Skeletal muscle tissue (tissue), 4 donors: ENCODE measurements around the gene ANKH. TPM values are rescaled to one million over a fixed set of nuclear protein-coding genes. Genes with fewer than 3 reads are reported as not detected.
A peak's percentile ranks its signal among the peaks of the same experiment; 100 is the strongest.

Source experiments
- H3K27ac ChIP-seq: one replicate; pipeline ENCODE4 v1.7.0; 2013; ENCODE audit warnings: mild to moderate bottlenecking, low read depth, low read length, inconsistent platforms
- H3K27me3 ChIP-seq, 3 donors: one replicate each; pipeline ENCODE4 v1.7.0; 2013; ENCODE audit warnings: low read length in 3 of 3; ENCODE audit not compliant: control insufficient read depth in 3 of 3, insufficient read depth in 3 of 3
- H3K36me3 ChIP-seq, 3 donors: one replicate each; pipeline ENCODE4 v1.7.0; 2013; ENCODE audit warnings: low read length in 3 of 3; ENCODE audit not compliant: control insufficient read depth in 3 of 3, insufficient read depth in 3 of 3
- H3K4me1 ChIP-seq, 3 donors: one replicate each; pipeline ENCODE4 v1.7.0; 2013; ENCODE audit warnings: low read length in 3 of 3, mild to moderate bottlenecking in 3 of 3; ENCODE audit not compliant: control insufficient read depth in 3 of 3, insufficient read depth in 3 of 3
- H3K4me3 ChIP-seq, 3 donors: one replicate each; pipeline ENCODE4 v1.7.0; 2013; ENCODE audit warnings: low read length in 3 of 3
- H3K9ac ChIP-seq, 3 donors: one replicate each; pipeline ENCODE4 v1.7.0; 2013; ENCODE audit warnings: low read length in 3 of 3, mild to moderate bottlenecking in 3 of 3, moderate library complexity in 2 of 3, low read depth in 1 of 3
- H3K9me3 ChIP-seq, 3 donors: one replicate each; pipeline ENCODE4 v1.7.0; 2013; ENCODE audit warnings: low read length in 3 of 3; ENCODE audit not compliant: control insufficient read depth in 3 of 3
- total RNA-seq: library from RNA; depleted of rRNA; stranded (reverse); fragments of >200 nt; gene quantifications from one replicate; pipeline ENCODE4 v1.2.3, GENCODE V29; 2014
- donor health status: Osteomylitis.

Gene ANKH
- total RNA-seq, 1 donor from 2014 or later: 13.0 TPM

DNA sequence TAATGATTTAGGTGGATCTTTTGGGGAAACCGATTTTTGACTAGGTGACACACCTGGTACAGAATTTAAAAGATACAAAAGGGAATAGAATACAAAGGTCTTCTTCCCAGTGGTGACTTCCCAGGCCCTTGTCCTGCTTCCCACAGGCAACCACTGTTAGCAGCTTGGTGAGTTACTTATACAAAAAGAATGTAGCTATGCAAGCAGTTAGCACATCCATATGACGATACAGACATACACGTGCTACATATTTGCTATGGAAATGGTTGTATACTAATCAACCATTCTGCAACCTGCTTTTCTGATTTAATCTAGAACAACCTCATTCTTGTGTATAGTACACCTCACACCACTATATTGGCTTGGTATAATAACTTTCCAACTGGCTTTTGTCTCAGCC, 156.1 kb downstream of the ANKH start:
- no peak overlapping the region for H3K27ac ChIP-seq
- no peaks in the 10 kb centered on the region for H3K27me3 ChIP-seq
- peaks cover 49 to 55% (median 55%) of the 10 kb centered on the region in 3 donors for H3K36me3 ChIP-seq
- H3K4me3 ChIP-seq: no peak overlapping the region
- peaks cover 3 to 9% (median 4%) of the 10 kb centered on the region in 3 donors for H3K4me1 ChIP-seq
- peak overlapping the region in 1 of 3 donors; percentile 1 for H3K9ac ChIP-seq
- no peaks in the 10 kb centered on the region for H3K9me3 ChIP-seq

DNA sequence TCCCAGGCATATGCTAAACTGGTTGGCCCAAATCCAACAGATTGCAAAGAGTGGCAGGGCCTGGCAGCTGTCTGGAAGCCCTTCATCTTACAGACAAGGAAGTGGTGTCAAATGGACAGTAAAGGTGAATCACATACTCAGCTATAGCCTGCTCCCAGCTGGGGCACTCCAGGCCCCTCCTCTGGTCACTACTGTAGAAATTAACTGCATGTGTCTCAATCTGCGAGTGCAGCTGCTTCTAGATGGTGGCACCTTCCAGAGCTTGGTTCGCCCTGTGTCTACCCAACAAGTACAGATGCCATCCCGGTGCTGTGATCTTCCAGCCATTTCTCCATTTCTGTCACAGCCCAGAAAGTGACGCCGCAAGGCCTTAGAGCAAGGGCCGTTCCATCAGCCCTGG, 156.9 kb downstream of the ANKH start:
- Histone ChIP-seq H3K27ac (no peak overlapping the region), H3K9me3 (no peaks in the 10 kb centered on the region), H3K27me3 (no peaks in the 10 kb centered on the region), H3K4me1 (peaks cover 3 to 9% (median 4%) of the 10 kb centered on the region in 3 donors), H3K4me3 (no peak overlapping the region), H3K36me3 (peaks cover 56 to 60% (median 57%) of the 10 kb centered on the region in 3 donors), H3K9ac (no peak overlapping the region)

DNA sequence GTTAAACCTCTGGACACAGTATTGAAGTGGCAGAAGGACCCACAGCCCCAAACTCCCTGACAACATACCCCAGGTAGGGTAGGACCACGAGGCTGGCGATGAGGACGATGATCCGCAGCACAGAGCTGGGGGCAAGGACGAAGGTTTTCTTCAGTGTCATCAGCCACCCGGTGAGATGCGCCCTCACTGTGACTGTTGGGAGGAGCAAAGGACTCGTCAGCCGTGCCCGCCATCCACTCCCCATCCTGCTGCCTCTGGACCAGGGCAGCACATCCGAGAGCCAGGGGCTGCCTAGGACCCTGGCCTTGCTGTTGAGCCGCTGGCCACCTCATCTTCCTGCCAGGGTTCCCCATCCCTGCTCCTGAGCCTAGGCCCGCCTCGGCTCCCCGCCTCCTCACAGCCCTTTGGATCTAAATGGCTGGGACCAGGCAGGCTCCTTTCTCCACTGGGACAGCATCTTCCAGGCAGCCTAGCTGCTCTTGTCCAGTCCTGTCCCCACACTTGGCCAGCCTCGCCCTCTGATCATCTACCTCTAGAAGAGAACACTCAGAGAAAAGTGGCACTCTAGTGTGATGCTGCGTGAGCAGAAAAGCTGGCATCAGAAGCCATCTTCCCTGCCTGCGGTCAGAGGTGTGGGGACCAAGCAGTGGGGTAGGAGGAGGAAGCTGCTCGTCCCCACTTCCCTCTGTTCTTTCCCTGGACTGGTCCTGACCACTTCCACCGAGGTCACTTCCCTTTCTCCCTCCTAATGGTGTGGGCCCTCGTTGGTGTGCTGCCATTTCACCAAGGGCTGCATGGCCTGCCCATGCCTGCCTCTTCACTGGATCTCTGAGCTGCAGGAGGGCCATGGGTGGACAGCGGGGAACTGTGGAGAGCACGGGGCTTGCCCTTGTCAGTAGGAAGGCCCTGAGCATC, 157.8 kb downstream of the ANKH start:
- H3K9me3 ChIP-seq: no peaks in the 10 kb centered on the region
- H3K36me3 ChIP-seq: peaks cover 56 to 65% (median 63%) of the 10 kb centered on the region in 3 donors
- H3K27ac ChIP-seq: no peak overlapping the region
- no peak overlapping the region for H3K4me3 ChIP-seq
- H3K27me3 ChIP-seq: no peaks in the 10 kb centered on the region
- H3K9ac ChIP-seq: no peak overlapping the region
- H3K4me1 ChIP-seq: peaks cover 3 to 9% (median 4%) of the 10 kb centered on the region in 3 donors

DNA sequence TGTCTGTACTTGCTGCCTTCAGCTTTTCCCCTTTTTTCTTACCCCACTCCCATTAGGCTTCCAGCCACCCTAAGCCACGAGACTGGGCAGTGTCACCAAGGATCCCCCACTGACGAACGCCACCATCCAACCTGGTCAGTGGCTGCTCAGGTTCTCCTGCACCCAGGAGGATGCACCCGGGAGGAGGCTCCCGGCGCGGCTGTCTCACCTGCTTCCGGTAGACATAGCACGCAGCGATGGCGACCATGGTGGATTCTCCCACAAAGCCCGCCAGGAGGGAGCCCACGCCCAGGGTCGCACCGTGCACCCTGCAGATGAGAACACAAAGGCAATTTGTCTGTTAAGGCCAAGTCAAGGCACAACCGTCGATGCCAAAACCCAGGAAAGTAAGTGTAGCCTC, 158.9 kb downstream of the ANKH start:
- no peak overlapping the region for H3K27ac ChIP-seq
- H3K36me3 ChIP-seq: peaks cover 62 to 71% (median 67%) of the 10 kb centered on the region in 3 donors
- H3K4me1 ChIP-seq: peaks cover 3 to 9% (median 4%) of the 10 kb centered on the region in 3 donors
- no peaks in the 10 kb centered on the region for H3K9me3 ChIP-seq
- H3K9ac ChIP-seq: no peak overlapping the region
- no peaks in the 10 kb centered on the region for H3K27me3 ChIP-seq
- no peak overlapping the region for H3K4me3 ChIP-seq

DNA sequence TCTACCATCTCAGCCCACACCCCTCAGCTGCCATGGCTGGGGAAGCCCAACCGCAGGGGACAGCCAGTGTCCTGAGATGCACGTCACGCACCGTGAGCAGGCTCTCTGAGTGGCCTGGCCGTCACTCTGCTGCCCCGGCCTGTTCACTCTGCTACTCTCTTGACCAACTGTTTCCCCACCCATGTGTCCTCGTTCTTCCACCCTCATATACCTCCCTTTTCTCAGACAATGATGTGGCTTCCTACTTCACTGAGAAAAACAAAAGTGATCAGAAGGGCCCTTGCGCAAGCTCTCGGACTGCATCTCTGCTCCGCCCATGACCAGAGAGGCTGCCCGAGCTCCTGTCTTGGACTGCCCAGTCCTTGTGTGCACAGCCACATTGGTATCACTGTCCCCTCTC, 159.4 kb downstream of the ANKH start:
- H3K27me3 ChIP-seq: no peaks in the 10 kb centered on the region
- H3K4me1 ChIP-seq: peaks cover 3 to 9% (median 4%) of the 10 kb centered on the region in 3 donors
- no peak overlapping the region for H3K27ac ChIP-seq
- no peak overlapping the region for H3K9ac ChIP-seq
- H3K36me3 ChIP-seq: peaks cover 60 to 69% (median 64%) of the 10 kb centered on the region in 3 donors
- no peak overlapping the region for H3K4me3 ChIP-seq
- no peaks in the 10 kb centered on the region for H3K9me3 ChIP-seq

DNA sequence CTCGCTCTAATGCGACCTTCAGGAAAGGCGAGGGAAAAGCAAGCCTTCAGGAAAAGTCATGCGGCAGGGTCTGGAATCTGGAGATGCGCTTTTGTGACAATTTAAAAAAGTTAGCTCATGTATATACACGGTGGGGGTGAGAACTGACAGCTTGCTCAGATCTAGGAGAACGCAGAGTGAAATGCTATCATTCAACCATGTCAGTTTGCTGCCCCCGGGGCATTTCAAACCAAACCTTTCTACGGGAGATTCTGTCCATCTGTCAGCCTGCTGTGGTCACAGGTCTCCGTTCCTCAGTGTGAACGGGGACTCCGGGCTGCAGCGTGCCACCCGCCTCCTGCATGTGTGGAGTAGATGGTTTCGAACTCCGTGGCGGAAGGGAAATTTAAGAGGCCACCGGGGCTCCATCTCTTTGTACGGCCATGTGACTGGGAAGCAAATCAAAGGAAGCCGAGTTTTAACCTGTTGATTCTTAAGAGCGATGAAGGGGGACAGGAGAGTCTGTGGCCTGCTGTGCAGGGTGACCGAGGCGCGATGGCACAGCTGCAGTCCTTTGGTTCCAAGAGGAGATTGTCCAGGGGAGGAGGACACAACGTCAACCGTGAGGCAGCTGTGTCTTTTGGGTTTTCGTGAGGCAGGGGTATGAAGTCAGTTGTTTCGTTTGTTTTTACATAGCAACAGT, 161.1 kb downstream of the ANKH start:
- Histone ChIP-seq H3K4me1 (peaks cover 3 to 13% (median 5%) of the 10 kb centered on the region in 3 donors), H3K27ac (no peak overlapping the region), H3K36me3 (peaks cover 55 to 69% (median 57%) of the 10 kb centered on the region in 3 donors), H3K27me3 (no peaks in the 10 kb centered on the region), H3K4me3 (no peak overlapping the region), H3K9ac (no peak overlapping the region), H3K9me3 (no peaks in the 10 kb centered on the region)

DNA sequence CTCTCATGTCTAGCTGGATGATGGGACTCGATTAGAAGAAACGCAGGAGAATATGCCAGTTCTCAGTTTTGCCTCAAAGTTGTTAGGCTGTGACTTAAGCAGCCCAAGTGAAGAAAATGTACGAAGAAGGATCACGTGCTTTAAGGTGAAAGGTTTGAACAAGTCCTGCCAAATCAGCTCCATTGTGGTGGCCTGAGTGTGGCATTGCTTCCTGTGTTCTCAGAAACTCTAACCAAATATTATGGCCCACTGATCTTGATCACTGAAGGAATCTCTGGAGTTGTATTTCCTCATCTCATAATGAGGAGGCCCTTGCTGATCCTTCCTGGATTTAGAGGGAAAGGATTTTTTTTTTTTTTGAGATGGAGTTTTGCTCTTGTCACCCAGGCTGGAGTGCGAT, 163.0 kb downstream of the ANKH start:
- Histone ChIP-seq H3K4me1 (peaks cover 0 to 4% (median 2%) of the 10 kb centered on the region in 3 donors), H3K9me3 (no peaks in the 10 kb centered on the region), H3K36me3 (peaks cover 46 to 58% (median 46%) of the 10 kb centered on the region in 3 donors), H3K4me3 (no peak overlapping the region), H3K9ac (no peak overlapping the region), H3K27me3 (no peaks in the 10 kb centered on the region), H3K27ac (no peak overlapping the region)

DNA sequence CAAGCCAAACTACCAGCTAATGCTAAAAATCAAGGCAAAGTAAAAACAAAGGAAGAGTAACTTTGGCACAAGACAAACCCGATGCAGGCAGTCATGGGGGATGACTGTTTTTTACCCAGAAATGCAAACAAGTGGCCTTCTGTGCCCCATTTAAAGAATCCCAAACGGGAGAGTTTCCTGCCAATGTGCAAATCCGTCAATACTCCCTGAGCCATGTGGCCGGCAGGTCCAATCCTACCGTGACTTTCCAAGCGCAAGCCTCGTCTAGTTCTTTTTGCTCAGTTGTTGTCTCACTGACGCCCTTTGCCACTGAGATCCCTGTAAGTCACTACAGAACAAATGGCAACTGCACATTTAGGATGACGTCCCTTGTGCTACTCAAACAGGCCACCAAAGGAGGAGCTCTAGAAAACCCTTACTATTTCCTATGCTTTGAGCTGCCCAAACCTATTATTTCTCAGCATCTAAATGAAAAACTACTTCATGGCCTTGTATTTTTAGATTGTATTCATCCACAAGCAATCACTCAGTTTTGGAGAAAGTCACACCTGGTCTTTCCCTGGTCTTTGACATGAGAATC, 163.7 kb downstream of the ANKH start:
- Histone ChIP-seq H3K9ac (no peak overlapping the region), H3K27ac (no peak overlapping the region), H3K36me3 (peaks cover 39 to 57% (median 40%) of the 10 kb centered on the region in 3 donors)

DNA sequence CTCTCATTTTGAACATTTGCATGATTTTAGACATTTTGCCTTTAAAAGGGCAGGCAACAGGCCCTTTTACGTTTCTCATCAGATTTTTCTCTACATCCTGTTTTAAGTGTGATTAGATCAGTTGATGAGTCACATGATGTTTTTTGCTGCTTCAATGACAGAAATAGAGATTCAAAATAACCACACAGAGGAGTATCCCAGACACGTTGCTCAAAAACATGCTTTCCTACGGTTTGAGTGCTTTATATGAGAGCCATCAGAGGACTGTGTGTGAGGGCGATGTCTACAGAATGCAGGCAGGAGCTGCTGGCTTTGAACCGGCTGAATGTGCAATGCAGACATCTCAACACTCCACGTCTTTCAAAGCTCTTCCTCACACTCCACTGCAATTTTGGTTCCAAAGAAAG, 165.0 kb downstream of the ANKH start:
- Histone ChIP-seq H3K4me1 (peaks cover 0 to 4% (median 2%) of the 10 kb centered on the region in 3 donors), H3K9me3 (no peaks in the 10 kb centered on the region), H3K4me3 (no peak overlapping the region), H3K27me3 (no peaks in the 10 kb centered on the region), H3K27ac (no peak overlapping the region), H3K9ac (no peak overlapping the region), H3K36me3 (peaks cover 27 to 46% (median 27%) of the 10 kb centered on the region in 3 donors)

More for the DNA sequence above, 163.7 kb downstream of the ANKH start:
- H3K27me3 ChIP-seq: no peaks in the 10 kb centered on the region
- H3K4me3 ChIP-seq: no peak overlapping the region
- H3K4me1 ChIP-seq: peaks cover 0 to 4% (median 2%) of the 10 kb centered on the region in 3 donors
- no peaks in the 10 kb centered on the region for H3K9me3 ChIP-seq
